Measurements from ENCODE around the gene LIPC. TPM values are rescaled to one million over a fixed set of nuclear protein-coding genes. Genes with fewer than 3 reads are reported as not detected.

Gene LIPC
- total and polyA plus RNA-seq, 9 of the 15 experiments (the other 6 are each of a cell fraction or from before 2014, with no cell fraction given) = 0.07 to 0.41 (median 0.11) TPM; not detected in 2

GRCh38 chr15:58505581-58505980 lies 73.8 kb downstream of the LIPC start:
- H3K4me3 ChIP-seq = no peak overlapping the region
- H4K20me1 ChIP-seq (replicated peaks; ENCODE audit: control insufficient read depth, insufficient read depth, low read length) = no peaks in the 10 kb centered on the region
- in situ Hi-C loops (cut with MboI) = no loop called here
- H3K4me2 ChIP-seq (ENCODE audit: insufficient read depth, low read length) = peak overlapping the region; percentile 23; the same call in 1 of the 2 replicates
- ChIA-PET POLR2A (interaction anchor here (0.6 to 0.9 kb wide), 3 partner anchors 12 to 359 kb away, joined by 3 to 5 read pairs (median 3); partner anchors contain the start of gene MINDY2), CTCF (ENCODE audit: low intra/inter-chr PET ratio) (no interaction called here)
- DNase-seq (ENCODE audit: extremely low read depth in 1 of 4, low spot score in 3 of 4) = peak in 1 of 4 experiments; percentile 37
- no peak; the same call in 1 of the 3 replicates for ATAC-seq
- BruUV-seq (replicated peaks) = no TSS peak
- 48% methylated on average over 7 of the region's 7 CpGs for WGBS (ENCODE audit: insufficient coverage, low coverage, missing lambda C conversion rate)
- no peaks in the 10 kb centered on the region for H3K9me1 ChIP-seq (ENCODE audit: control insufficient read depth, insufficient read depth, low read length)
- H3K36me3 ChIP-seq (ENCODE audit: control insufficient read depth, insufficient read depth, low read length) = no peaks in the 10 kb centered on the region
- no peak overlapping the region for H3K9ac ChIP-seq (ENCODE audit: insufficient read depth in 1 of 2, low read depth in 2 of 2, low read length in 2 of 2)
- H3K79me2 ChIP-seq (ENCODE audit: control insufficient read depth, insufficient read depth, low read length) = no peaks in the 10 kb centered on the region
- H3K27ac ChIP-seq (ENCODE audit: extremely low read depth, low read depth, low read length) = no peak overlapping the region
- H3K9me3 ChIP-seq (replicated peaks; ENCODE audit: control insufficient read depth, insufficient read depth, low read depth, low read length) = no peaks in the 10 kb centered on the region
- FAIRE-seq = peak; percentile 32
- peak overlapping the region; percentile 36; the same call in 1 of the 2 replicates for H2AFZ ChIP-seq (ENCODE audit: low read depth, low read length)
- peaks cover 0 to 7% of the 10 kb centered on the region in 2 experiments; a peak in 2 of 5 replicates for H3K4me1 ChIP-seq (replicated peaks in 1 of 2; ENCODE audit: control insufficient read depth in 2 of 2, insufficient read depth in 2 of 2, low read length in 2 of 2)
- intact Hi-C loops (cut with micrococcal nuclease) = no loop called here
- H3K27me3 ChIP-seq (ENCODE audit: control insufficient read depth in 2 of 2, insufficient read depth in 2 of 2, low read length in 2 of 2) = no peaks in the 10 kb centered on the region
- TF ChIP-seq ZNF76 (CRISPR knock-in tag; IDR thresholded peaks at IDR 0.05; ENCODE audit: borderline replicate concordance) (no peak), ZNF584 (CRISPR knock-in tag; IDR thresholded peaks at IDR 0.05; ENCODE audit: low read depth) (no peak), POLR2AphosphoS5 (IDR thresholded peaks at IDR 0.05; ENCODE audit: control insufficient read depth, insufficient read depth, low read depth, low read length) (no peak), RNF219 (CRISPR knock-in tag; IDR thresholded peaks at IDR 0.05) (no peak), ZNF318 (IDR thresholded peaks at IDR 0.05; ENCODE audit: borderline replicate concordance in 1 of 2, low read depth in 1 of 2) (no peak), EHMT2 (IDR thresholded peaks at IDR 0.05) (peak; percentile 80), SP1 (CRISPR knock-in tag; IDR thresholded peaks at IDR 0.05) (no peak), ZNF707 (CRISPR knock-in tag; conservative IDR thresholded peaks at IDR 0.05) (no peak), FOSL1 (tag; conservative IDR thresholded peaks at IDR 0.05) (peak; percentile 38; the same call in 1 of the 2 replicates), SIN3B (IDR thresholded peaks at IDR 0.05; ENCODE audit: low read depth) (no peak), CHD1 (IDR thresholded peaks at IDR 0.05; ENCODE audit: low read length) (no peak), CBX1 (IDR thresholded peaks at IDR 0.05; ENCODE audit: low read depth) (no peak)
